MV-4-11 (cell line): ENCODE results near the gene CDKN2D.

ENCODE experiments used
- DNase-seq: peaks from one replicate; lab custom pipeline; 2025; lab: John Stamatoyannopoulos, UW

The CDKN2D gene

GRCh38 chr19:10520652-10521318, 48.0 kb downstream of the CDKN2D start:
- DNase-seq, result no peak

DNA sequence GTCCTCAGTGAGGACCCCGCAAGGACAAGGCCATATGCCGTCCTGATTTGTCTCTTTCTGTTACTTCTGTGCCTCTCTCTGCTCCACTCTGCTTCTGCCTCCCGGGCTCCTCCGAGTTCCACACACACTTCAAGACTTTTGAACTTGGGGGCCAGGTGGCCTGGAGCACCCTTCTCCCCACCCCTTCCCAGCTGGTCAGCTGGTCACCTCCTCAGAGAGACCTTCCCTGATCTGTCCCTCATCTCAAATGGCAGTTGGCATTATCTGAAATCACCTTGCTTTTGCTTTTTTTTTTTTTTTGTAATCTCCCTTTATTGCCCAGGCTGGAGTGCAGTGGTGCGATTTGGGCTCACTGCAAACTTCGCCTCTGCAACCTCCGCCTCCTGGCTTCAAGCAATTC, 49.4 kb downstream of the CDKN2D start:
- no peak for DNase-seq

- DNase-seq, result peak; percentile 25
Observed at GRCh38 chr19:10518444-10519361, 50.1 kb downstream of the CDKN2D start.

DNA sequence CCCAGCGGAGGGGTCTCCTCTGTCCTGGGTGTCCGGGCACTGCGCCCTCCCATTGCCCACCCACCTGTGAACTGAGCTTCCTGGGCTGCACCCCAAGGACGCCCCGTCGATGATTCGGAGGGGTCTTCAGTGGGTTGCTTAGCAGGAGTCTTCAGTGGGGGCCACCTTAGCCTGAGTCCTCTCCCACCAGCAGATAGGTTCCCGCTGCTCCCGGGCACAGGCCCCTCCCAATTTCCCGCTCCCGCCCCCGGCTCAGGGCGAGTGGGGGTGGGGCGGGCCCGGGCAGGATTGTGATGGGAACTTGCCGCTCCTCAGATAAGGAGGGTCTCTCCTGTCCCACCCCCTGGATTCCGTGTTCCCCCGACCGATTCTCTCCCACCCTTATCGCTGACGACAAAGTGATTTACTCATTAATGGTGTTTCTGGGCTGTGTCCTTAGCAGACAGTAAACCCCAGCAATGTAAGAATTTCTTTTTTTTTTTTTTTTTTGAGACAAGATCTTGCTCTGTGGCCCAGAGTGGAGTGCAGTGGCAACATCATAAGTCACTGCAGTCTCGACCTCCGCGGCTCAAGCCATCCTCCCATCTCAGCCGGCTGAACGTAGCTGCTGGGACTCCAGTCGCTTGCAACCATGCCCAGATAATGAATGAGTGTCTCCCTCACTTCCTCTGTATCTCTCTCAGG, 50.9 kb downstream of the CDKN2D start:
- peak; percentile 28 for DNase-seq

GRCh38 chr19:10517361-10517759, 51.4 kb downstream of the CDKN2D start, which contains the start of gene S1PR5:
S1PR5 (minus strand) TSS chr19:10517447; CDS start chr19:10515011, 2,436 bp downstream.
- DNase-seq, result no peak

- DNase-seq, result no peak
Observed at GRCh38 chr19:10516671-10517286, 52.0 kb downstream of the CDKN2D start.
